Neural progenitor cell (in vitro differentiated cells): ENCODE measurements around the gene STX16.

Experiments
- EZH2 ChIP-seq: fragments of 200-600 bp; sonication (generic); IDR thresholded peaks from 2 replicates; pipeline ENCODE4 v1.6.1; 2017; ENCODE audit warnings: antibody characterized with exemption, mild to moderate bottlenecking, moderate library complexity
- EZH2phosphoT487 ChIP-seq: fragments of 200-600 bp; sonication (generic); IDR thresholded peaks from 2 replicates; pipeline ENCODE4 v1.6.1; 2017; ENCODE audit warnings: antibody characterized with exemption
- TF ChIP-seq, protein P1 (sequence below): fragments of 200-600 bp; sonication (generic); IDR thresholded peaks from 2 replicates; pipeline ENCODE4 v1.5.1; 2017; ENCODE audit warnings: antibody characterized with exemption, mild to moderate bottlenecking

DNA sequence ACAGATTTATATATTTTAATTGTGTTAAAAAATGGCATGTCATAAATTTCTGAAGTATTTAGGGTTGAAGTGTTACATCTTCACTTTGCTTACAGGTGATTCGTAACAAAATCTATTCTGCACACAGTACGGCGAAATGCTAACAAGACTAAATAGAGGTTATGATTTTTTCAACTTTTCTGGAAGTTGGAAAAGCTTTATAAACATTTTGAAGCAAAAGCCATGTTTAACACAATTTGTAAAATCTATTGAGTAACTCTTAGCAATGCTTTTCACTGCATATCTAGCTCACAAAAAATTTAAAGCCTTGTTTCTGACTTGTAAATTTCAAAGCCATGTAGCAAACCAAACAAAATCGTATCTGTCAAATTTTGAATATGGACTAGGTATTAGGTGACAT lies 3.3 kb downstream of the STX16 start:
- TF ChIP-seq, protein P1, sequence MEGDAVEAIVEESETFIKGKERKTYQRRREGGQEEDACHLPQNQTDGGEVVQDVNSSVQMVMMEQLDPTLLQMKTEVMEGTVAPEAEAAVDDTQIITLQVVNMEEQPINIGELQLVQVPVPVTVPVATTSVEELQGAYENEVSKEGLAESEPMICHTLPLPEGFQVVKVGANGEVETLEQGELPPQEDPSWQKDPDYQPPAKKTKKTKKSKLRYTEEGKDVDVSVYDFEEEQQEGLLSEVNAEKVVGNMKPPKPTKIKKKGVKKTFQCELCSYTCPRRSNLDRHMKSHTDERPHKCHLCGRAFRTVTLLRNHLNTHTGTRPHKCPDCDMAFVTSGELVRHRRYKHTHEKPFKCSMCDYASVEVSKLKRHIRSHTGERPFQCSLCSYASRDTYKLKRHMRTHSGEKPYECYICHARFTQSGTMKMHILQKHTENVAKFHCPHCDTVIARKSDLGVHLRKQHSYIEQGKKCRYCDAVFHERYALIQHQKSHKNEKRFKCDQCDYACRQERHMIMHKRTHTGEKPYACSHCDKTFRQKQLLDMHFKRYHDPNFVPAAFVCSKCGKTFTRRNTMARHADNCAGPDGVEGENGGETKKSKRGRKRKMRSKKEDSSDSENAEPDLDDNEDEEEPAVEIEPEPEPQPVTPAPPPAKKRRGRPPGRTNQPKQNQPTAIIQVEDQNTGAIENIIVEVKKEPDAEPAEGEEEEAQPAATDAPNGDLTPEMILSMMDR: no peak
- TF ChIP-seq EZH2phosphoT487 (no peak), EZH2 (no peak)
